GM12878 (cell line): ENCODE results near the gene FAR2. TPM values are rescaled to one million over a fixed set of nuclear protein-coding genes. Genes with fewer than 3 reads are reported as not detected.

Source experiments
- ATAC-seq: fragments of 200-7000 bp; cut with Tn5 transposase; 3 replicates; pipeline ENCODE4 v1.9.1; 2020; ENCODE audit warnings: mild to moderate bottlenecking, moderate library complexity
- BruUV-seq: library from RNA; stranded (reverse); fragments of 400-500 nt; replicated peaks from 2 replicates; lab custom pipeline; 2021; lab: Mats Ljungman, UMichigan
- CTCF ChIA-PET: fragments of 300-600 bp; sonication (Branson Sonifier 250); formaldehyde crosslinking; extraction: SDS; loops from one replicate; lab custom pipeline; 2021; ENCODE audit warnings: inconsistent platforms; lab: Yijun Ruan, JAX
- POLR2A ChIA-PET: fragments of 350-600 bp; formaldehyde crosslinking; extraction: SDS; loops from one replicate; lab custom pipeline; 2021; ENCODE audit warnings: inconsistent platforms; lab: Charles Lee
- RAD21 ChIA-PET: fragments of 300-600 bp; sonication (Branson Sonifier 250); formaldehyde crosslinking; loops from one replicate; lab custom pipeline; 2023; ENCODE audit warnings: antibody characterized with exemption; ENCODE audit not compliant: unreplicated experiment; lab: Charles Lee
- SMC1A ChIA-PET: fragments of 300-600 bp; sonication (Branson Sonifier 250); formaldehyde crosslinking; loops from one replicate; lab custom pipeline; 2023; ENCODE audit not compliant: unreplicated experiment, uncharacterized antibody; lab: Charles Lee
- DNase-seq: peaks from one replicate; pipeline ENCODE4 v3.0.0-alpha.2; 2011; ENCODE audit warnings: low read depth, low spot score
- FAIRE-seq: peaks from 3 replicates; lab custom pipeline; 2011; peaks lifted over from hg19 to GRCh38; lab: Jason Lieb, UNC
- H2AFZ ChIP-seq: 2 replicates; pipeline ENCODE4 v1.6.0; 2011; ENCODE audit warnings: low read depth, low read length, control low read depth; ENCODE audit not compliant: control insufficient read depth
- H3K27ac ChIP-seq: 2 replicates; pipeline ENCODE4 v1.5.1; 2011; ENCODE audit warnings: control low read depth; ENCODE audit not compliant: control insufficient read depth, insufficient read depth
- H3K27me3 ChIP-seq, 2 experiments: replicated peaks in 1 of 2; 2 replicates each; pipeline versions ENCODE4 v1.6.0 to v1.6.1; 2011; ENCODE audit warnings: low read length in 1 of 2; ENCODE audit not compliant: control insufficient read depth in 2 of 2, insufficient read depth in 2 of 2
- H3K36me3 ChIP-seq, 2 experiments: 2 replicates each; pipeline ENCODE4 v1.5.1; 2011; ENCODE audit warnings: low read length in 1 of 2; ENCODE audit not compliant: control insufficient read depth in 2 of 2, insufficient read depth in 2 of 2
- H3K4me1 ChIP-seq: 2 replicates; pipeline ENCODE4 v1.6.1; 2011; ENCODE audit warnings: mild to moderate bottlenecking, low read length, moderate library complexity, mixed read lengths; ENCODE audit not compliant: control insufficient read depth, insufficient read depth
- H3K4me2 ChIP-seq: 2 replicates; pipeline ENCODE4 v1.6.0; 2011; ENCODE audit warnings: control low read depth; ENCODE audit not compliant: control insufficient read depth, insufficient read depth
- H3K4me3 ChIP-seq: fragments of 200-600 bp; sonication (generic); 2 replicates; pipeline ENCODE4 v1.5.1; 2016
- H3K79me2 ChIP-seq: 2 replicates; pipeline ENCODE4 v1.6.0; 2011; ENCODE audit warnings: low read length; ENCODE audit not compliant: control insufficient read depth, insufficient read depth
- H3K9ac ChIP-seq: 2 replicates; pipeline ENCODE4 v1.8.0; 2011; ENCODE audit warnings: low read length, control low read depth, mixed read lengths; ENCODE audit not compliant: control insufficient read depth, insufficient read depth
- H3K9me3 ChIP-seq: replicated peaks from 3 replicates; pipeline ENCODE4 v1.5.1; 2011; ENCODE audit warnings: mild to moderate bottlenecking, low read length; ENCODE audit not compliant: control insufficient read depth, insufficient read depth
- H4K20me1 ChIP-seq: 2 replicates; pipeline ENCODE4 v1.6.0; 2011; ENCODE audit not compliant: control insufficient read depth, insufficient read depth
- ETV6 ChIP-seq, 2 experiments: fragments of 450-650 bp in 1 of 2; IDR thresholded peaks in 1 of 2; conservative IDR thresholded peaks in 1 of 2; 2 replicates each; pipeline ENCODE4 v1.6.1; 2014; ENCODE audit warnings: antibody characterized with exemption in 1 of 2, borderline replicate concordance in 1 of 2, low read depth in 1 of 2, mild to moderate bottlenecking in 1 of 2, moderate library complexity in 1 of 2
- HDAC2 ChIP-seq: fragments of 200-600 bp; sonication (generic); IDR thresholded peaks from 2 replicates; pipeline ENCODE4 v1.6.1; 2017
- IKZF2 ChIP-seq, 2 experiments: fragments of 450-650 bp; IDR thresholded peaks; 2 replicates each; pipeline ENCODE4 v1.6.1; 2017; ENCODE audit warnings: mild to moderate bottlenecking in 2 of 2, moderate library complexity in 2 of 2
- RBBP5 ChIP-seq: fragments of 200-600 bp; sonication (generic); conservative IDR thresholded peaks from 2 replicates; pipeline ENCODE4 v1.6.1; 2016
- SUZ12 ChIP-seq: fragments of 200-600 bp; sonication (generic); IDR thresholded peaks from one replicate; pipeline ENCODE4 v1.6.1; 2018; ENCODE audit warnings: antibody characterized with exemption, mild to moderate bottlenecking; ENCODE audit not compliant: unreplicated experiment
- WGBS: methylation state at CpG from one replicate; pipeline ENCODE4 v1.1.6; 2016; ENCODE audit warnings: low lambda C conversion rate; ENCODE audit not compliant: insufficient replicate concordance, insufficient coverage; ENCODE audit errors: missing lambda C conversion rate; 5-methylcytosine and 5-hydroxymethylcytosine counted together
- in situ Hi-C: fragments of 300-500 bp; cut with MboI; formaldehyde crosslinking; loops from 9 replicates; pipeline ENCODE4 v1.14.3; 2018; ENCODE audit warnings: mixed read lengths
- intact Hi-C: fragments of 100-400 bp; cut with micrococcal nuclease; formaldehyde crosslinking; loops from one replicate; pipeline ENCODE4 v1.14.2; 2022; ENCODE audit not compliant: unreplicated experiment
- polyA plus RNA-seq, 11 experiments: library from polyadenylated mRNA; depleted of rRNA in 4 of 11; unstranded in 6 of 11; stranded (reverse) in 5 of 11; fragments of >200 nt; fragmentation: Nextera tagmentation in 4 of 11; fragmentation: Illumina TruSeq in 1 of 11; extraction: Ambion mirVana in 4 of 11; extraction: Trizol in 1 of 11; gene quantifications; 1 replicate in 1 of 11; 2 replicates in 10 of 11; pipeline versions ENCODE4 v1.2.1 to v1.2.3, GENCODE V29; 2011 to 2016; ENCODE audit warnings: inconsistent platforms in 2 of 11, missing spikeins in 2 of 11, low read depth in 1 of 11
- total RNA-seq, 4 experiments: library from RNA; depleted of rRNA in 3 of 4; stranded (reverse); fragments of >200 nt in 3 of 4; fragmentation: Illumina TruSeq in 1 of 4; extraction: Trizol in 1 of 4; gene quantifications; 2 replicates each; pipeline versions ENCODE4 v1.2.1 to v1.2.3, GENCODE V29; 2013 to 2021
- TF ChIP-seq, protein P1 (sequence below): IDR thresholded peaks from 2 replicates; pipeline ENCODE4 v1.6.1; 2011; ENCODE audit warnings: borderline replicate concordance, low read depth, mild to moderate bottlenecking, moderate library complexity, low read length; ENCODE audit not compliant: insufficient read depth, poor library complexity, severe bottlenecking
- TF ChIP-seq, protein P2 (sequence below): IDR thresholded peaks from 2 replicates; pipeline ENCODE4 v1.6.1; 2012; ENCODE audit warnings: low read length, inconsistent platforms

FAR2 gene
- total and polyA plus RNA-seq, 10 of the 15 experiments (the other 5 are each of a cell fraction or from before 2014, with no cell fraction given), result 0.50 to 1.1 (median 0.65) TPM

DNA sequence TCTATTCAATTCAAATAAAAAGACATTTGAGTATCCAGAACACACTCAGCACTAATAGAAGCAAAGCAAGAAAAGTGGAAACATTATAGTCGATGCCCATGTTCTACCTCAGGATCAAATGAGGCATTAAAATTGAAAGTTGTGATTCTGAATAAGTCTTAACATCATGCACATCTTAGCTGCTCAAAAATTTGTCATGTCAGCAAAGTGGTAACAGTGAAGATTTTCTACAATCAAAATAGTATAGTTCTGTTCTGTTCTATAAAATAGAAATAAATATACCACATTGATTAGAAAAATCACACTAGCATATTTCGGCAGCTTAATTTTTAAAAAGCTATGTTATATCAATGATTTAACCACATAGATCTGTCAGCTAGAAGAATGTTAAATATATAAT lies 157.2 kb downstream of the FAR2 start:
- in situ Hi-C loops, result no loop called here
- H3K79me2 ChIP-seq, result no peaks in the 10 kb centered on the region

More for the DNA sequence above, 157.2 kb downstream of the FAR2 start:
- H3K27ac ChIP-seq, result no peak overlapping the region
- H3K4me1 ChIP-seq, result no peaks in the 10 kb centered on the region
- no peaks in the 10 kb centered on the region for H4K20me1 ChIP-seq
- no peak overlapping the region for H2AFZ ChIP-seq
- no peaks in the 10 kb centered on the region for H3K27me3 ChIP-seq
- no peak for TF ChIP-seq HDAC2
- no peak for TF ChIP-seq IKZF2 (IDR thresholded peaks at IDR 0.05)
- TF ChIP-seq RBBP5, result no peak
- TF ChIP-seq SUZ12, result no peak
- no peak for TF ChIP-seq ETV6 (conservative IDR thresholded peaks at IDR 0.05 in 1 of 2, IDR thresholded peaks at IDR 0.05 in 1 of 2; ENCODE audit: borderline replicate concordance in 1 of 2, low read depth in 1 of 2)
- TF ChIP-seq, protein P1, sequence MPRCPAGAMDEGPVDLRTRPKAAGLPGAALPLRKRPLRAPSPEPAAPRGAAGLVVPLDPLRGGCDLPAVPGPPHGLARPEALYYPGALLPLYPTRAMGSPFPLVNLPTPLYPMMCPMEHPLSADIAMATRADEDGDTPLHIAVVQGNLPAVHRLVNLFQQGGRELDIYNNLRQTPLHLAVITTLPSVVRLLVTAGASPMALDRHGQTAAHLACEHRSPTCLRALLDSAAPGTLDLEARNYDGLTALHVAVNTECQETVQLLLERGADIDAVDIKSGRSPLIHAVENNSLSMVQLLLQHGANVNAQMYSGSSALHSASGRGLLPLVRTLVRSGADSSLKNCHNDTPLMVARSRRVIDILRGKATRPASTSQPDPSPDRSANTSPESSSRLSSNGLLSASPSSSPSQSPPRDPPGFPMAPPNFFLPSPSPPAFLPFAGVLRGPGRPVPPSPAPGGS, result no peak
- TF ChIP-seq, protein P2, sequence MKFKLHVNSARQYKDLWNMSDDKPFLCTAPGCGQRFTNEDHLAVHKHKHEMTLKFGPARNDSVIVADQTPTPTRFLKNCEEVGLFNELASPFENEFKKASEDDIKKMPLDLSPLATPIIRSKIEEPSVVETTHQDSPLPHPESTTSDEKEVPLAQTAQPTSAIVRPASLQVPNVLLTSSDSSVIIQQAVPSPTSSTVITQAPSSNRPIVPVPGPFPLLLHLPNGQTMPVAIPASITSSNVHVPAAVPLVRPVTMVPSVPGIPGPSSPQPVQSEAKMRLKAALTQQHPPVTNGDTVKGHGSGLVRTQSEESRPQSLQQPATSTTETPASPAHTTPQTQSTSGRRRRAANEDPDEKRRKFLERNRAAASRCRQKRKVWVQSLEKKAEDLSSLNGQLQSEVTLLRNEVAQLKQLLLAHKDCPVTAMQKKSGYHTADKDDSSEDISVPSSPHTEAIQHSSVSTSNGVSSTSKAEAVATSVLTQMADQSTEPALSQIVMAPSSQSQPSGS, result no peak
- H3K36me3 ChIP-seq, result no peaks in the 10 kb centered on the region
- CTCF ChIA-PET, result interaction anchor here (0.9 to 3.4 kb wide), 4 partner anchors 12 to 231 kb away, joined by 3 to 24 read pairs (median 9); no protein-coding TSS in a partner anchor
- H3K4me3 ChIP-seq, result no peak overlapping the region
- no peaks in the 10 kb centered on the region for H3K9me3 ChIP-seq
- no peak overlapping the region for H3K4me2 ChIP-seq
- BruUV-seq, result no TSS peak
- 48% methylated on average over 2 of the region's 2 CpGs for WGBS
- no peak for FAIRE-seq
- RAD21 ChIA-PET, result interaction anchor here (2.2 kb wide), 1 partner anchor 12 kb away, joined by 8 read pairs; no protein-coding TSS in a partner anchor
- no peak for ATAC-seq
- H3K9ac ChIP-seq, result no peak overlapping the region
- SMC1A ChIA-PET, result interaction anchor here (0.9 to 1.6 kb wide), 4 partner anchors 11 to 233 kb away, joined by 3 read pairs; no protein-coding TSS in a partner anchor
- POLR2A ChIA-PET, result no interaction called here
- intact Hi-C loops, result no loop called here
- no peak for DNase-seq
